ENCODE measurements around the gene TCF15. TPM values are rescaled to one million over a fixed set of nuclear protein-coding genes. Genes with fewer than 3 reads are reported as not detected.
"Not testable (repeated sequence)": the region's sequence is repeated elsewhere in the genome, so short reads cannot be mapped to it uniquely, and the experiment has no call there.

The TCF15 gene
- total RNA-seq, 3 donors from 2014 or later: 0.44 to 2.6 (median 1.1) TPM

- Histone ChIP-seq H3K4me1 (no peaks in the 10 kb centered on the region), H3K36me3 (peaks cover 10% of the 10 kb centered on the region), H3K9me3 (peaks cover 0 to 11% of the 10 kb centered on the region in 2 donors), H3K27ac (no peak overlapping the region), H3K4me3 (no peak overlapping the region), H3K27me3 (no peaks in the 10 kb centered on the region)
- DNase-seq (ENCODE audit: low spot score in 2 of 2): peak; percentile 30 to 69
- TF ChIP-seq POLR2A (IDR thresholded peaks at IDR 0.05): no peak
- TF ChIP-seq CTCF (IDR thresholded peaks at IDR 0.05): peak; percentile 58 to 92 (median 73)
- intact Hi-C loops (cut with DNase I; ENCODE audit: low total_unique reads): loop anchor here (10.0 kb wide), 1 partner anchor 81 kb away; no protein-coding TSS in a partner anchor
Observed at GRCh38 chr20:645318-646106, 35.4 kb upstream of the TCF15 start.

GRCh38 chr20:644692-645317, 34.7 kb upstream of the TCF15 start:
- Histone ChIP-seq H3K4me1 (no peaks in the 10 kb centered on the region), H3K27ac (no peak overlapping the region), H3K36me3 (peaks cover 10% of the 10 kb centered on the region), H3K4me3 (no peak overlapping the region), H3K9me3 (peaks cover 0 to 11% of the 10 kb centered on the region in 2 donors), H3K27me3 (no peaks in the 10 kb centered on the region)
- intact Hi-C loops (cut with DNase I; ENCODE audit: low total_unique reads): loop anchor here (10.0 kb wide), 1 partner anchor 80 kb away; no protein-coding TSS in a partner anchor
- no peak for DNase-seq (ENCODE audit: low spot score in 2 of 2)
- no peak for TF ChIP-seq CTCF (IDR thresholded peaks at IDR 0.05)
- no peak for TF ChIP-seq POLR2A (IDR thresholded peaks at IDR 0.05)
- no peak for TF ChIP-seq POLR2AphosphoS5 (IDR thresholded peaks at IDR 0.05)

- no peaks in the 10 kb centered on the region for H3K27me3 ChIP-seq
- peak overlapping the region; percentile 31 to 63 (median 47) for H3K4me3 ChIP-seq
- TF ChIP-seq POLR2AphosphoS5 (IDR thresholded peaks at IDR 0.05) (no peak), POLR2A (IDR thresholded peaks at IDR 0.05) (no peak), CTCF (IDR thresholded peaks at IDR 0.05) (no peak)
- no peaks in the 10 kb centered on the region for H3K36me3 ChIP-seq
- no peaks in the 10 kb centered on the region for H3K4me1 ChIP-seq
- peak overlapping the region in 1 of 2 donors; percentile 48 for H3K27ac ChIP-seq
- no peak for DNase-seq (ENCODE audit: low spot score in 2 of 2)
- intact Hi-C loops (cut with DNase I; ENCODE audit: low total_unique reads): loop anchor here (10.0 kb wide), 1 partner anchor 78 kb away; no protein-coding TSS in a partner anchor
- peaks cover 0 to under 1% of the 10 kb centered on the region in 2 donors for H3K9me3 ChIP-seq
Observed at GRCh38 chr20:642398-643174, 32.5 kb upstream of the TCF15 start.

- DNase-seq (ENCODE audit: low spot score in 2 of 2); H3K36me3 ChIP-seq; H3K4me1 ChIP-seq; H3K27me3 ChIP-seq; H3K9me3 ChIP-seq: not testable (repeated sequence)
- Histone ChIP-seq H3K4me3 (peak overlapping the region; percentile 31 to 63 (median 47)), H3K27ac (peak overlapping the region in 1 of 2 donors; percentile 48)
- intact Hi-C loops (cut with DNase I; ENCODE audit: low total_unique reads): loop anchor here (10.0 kb wide), 1 partner anchor 77 kb away; no protein-coding TSS in a partner anchor
Observed at GRCh38 chr20:642013-642397, 31.9 kb upstream of the TCF15 start.

GRCh38 chr20:641516-641875, 31.4 kb upstream of the TCF15 start:
- no peak for DNase-seq (ENCODE audit: low spot score in 2 of 2)
- TF ChIP-seq CTCF (IDR thresholded peaks at IDR 0.05) (no peak), POLR2AphosphoS5 (IDR thresholded peaks at IDR 0.05) (no peak), POLR2A (IDR thresholded peaks at IDR 0.05) (no peak)
- no peak overlapping the region for H3K27ac ChIP-seq
- H3K27me3 ChIP-seq: no peaks in the 10 kb centered on the region
- H3K9me3 ChIP-seq: no peaks in the 10 kb centered on the region
- H3K4me1 ChIP-seq: no peaks in the 10 kb centered on the region
- H3K36me3 ChIP-seq: no peaks in the 10 kb centered on the region
- H3K4me3 ChIP-seq: no peak overlapping the region
- intact Hi-C loops (cut with DNase I; ENCODE audit: low total_unique reads): loop anchor here (10.0 kb wide), 1 partner anchor 77 kb away; no protein-coding TSS in a partner anchor
